Stimulated activated CD4-positive, alpha-beta T cell treated with anti-CD3 and anti-CD28 coated beads, Interleukin-1b, Interleukin-23, amount 100 ng/mL, for 1 hour (primary cell): ENCODE results near the gene KCNH3.
"Not testable (repeated sequence)": the region's sequence is repeated elsewhere in the genome, so short reads cannot be mapped to it uniquely, and the experiment has no call there.

Experiments
- DNase-seq, 2 donors: peaks; one replicate each; pipeline ENCODE4 v3.0.0-alpha.2; 2020; ENCODE audit warnings: low read depth in 2 of 2

The KCNH3 gene

DNA sequence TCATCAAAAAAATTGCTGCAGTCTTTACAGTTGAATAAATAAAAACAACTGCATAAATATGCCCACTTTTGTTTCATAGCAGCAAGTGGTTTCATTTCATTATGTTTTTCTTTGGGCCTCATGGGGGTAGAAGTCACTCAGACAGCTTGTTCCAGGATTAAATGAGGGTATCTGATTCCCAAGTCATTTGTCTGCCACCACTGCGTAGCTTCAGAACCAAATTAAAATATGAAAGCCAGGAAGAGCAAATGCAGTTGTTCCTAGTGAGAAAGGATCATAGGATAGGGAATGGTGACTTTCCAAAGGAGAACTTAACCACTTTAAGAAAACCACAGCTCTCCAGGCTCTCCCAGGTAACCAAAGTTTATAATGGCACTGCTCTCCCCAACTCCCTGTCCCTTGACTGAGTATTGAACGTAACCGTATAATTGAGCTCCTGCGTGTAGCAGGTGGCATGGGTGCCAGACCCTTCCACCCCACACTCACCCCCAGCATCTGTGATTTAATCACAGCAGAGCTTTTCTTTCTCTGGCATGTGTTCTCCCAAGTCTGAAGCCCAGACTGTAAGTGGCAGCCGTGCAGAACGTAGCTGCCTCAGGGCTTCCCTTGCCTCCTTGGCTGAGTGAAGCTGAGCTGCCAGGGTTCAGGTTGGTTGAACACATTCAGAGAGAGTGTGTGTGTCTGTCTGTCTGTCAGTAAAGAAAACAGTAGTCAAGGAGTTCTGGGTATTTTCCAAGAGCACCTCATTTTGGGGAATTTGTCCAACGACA is 11.3 kb upstream of the KCNH3 start:
- DNase-seq: no peak

DNA sequence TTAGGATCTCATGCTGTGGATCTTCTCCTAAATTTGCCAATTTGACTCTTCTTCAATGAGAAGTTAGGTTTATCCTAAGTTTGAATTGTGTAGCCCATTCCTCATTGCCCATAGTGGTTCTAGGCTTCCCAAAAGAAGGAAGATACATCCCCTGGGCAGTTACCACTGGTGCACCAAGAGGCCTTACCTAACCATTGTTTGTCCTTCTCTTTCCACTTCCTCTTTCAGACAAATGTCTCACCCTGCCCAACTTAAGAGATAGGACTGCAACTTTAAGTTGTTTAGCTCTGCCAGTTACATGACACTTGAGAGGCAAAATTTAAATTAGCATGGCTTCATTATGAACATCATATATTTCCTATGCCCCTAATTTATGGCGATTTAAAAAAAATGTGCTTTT is 9.4 kb upstream of the KCNH3 start:
- no peak for DNase-seq

DNA sequence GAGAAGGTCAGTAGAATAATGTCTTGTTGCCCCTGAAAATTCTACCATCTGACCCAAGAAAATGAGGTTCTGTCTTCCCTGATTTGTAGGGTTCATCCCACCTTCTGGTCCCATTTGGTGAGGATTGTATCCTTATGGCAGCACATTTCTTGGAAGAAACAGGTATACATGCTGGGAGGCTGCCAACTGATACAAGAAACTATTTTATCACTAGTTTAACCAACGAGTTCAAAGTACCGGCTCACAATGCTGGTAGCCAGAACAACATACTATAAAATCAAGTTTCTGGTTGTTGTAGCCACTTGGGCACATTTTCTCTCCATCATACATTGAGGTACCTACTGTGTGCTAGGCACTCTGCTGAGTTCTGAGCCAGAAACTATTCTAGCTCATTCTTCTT is 7.1 kb upstream of the KCNH3 start:
- DNase-seq: no peak

DNA sequence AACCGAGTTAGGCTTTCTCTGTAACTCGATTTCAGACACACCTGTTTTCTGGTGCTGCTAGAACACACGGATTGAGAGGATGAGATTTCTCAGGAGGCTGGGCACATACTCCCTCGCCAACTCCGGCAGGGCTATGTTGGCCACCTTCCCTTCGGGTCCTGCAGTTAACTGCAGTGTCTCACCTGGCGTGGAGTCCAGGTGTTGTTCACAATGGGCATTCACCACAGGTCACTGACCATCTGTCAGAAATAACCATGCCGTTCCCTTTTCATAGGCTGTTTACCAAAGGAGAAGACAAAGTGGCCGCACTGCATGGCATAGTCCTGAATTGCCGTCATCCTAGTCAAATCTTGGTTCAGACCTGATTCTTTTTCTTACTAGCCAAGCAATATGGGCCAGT is 5.5 kb upstream of the KCNH3 start:
- DNase-seq: no peak

DNA sequence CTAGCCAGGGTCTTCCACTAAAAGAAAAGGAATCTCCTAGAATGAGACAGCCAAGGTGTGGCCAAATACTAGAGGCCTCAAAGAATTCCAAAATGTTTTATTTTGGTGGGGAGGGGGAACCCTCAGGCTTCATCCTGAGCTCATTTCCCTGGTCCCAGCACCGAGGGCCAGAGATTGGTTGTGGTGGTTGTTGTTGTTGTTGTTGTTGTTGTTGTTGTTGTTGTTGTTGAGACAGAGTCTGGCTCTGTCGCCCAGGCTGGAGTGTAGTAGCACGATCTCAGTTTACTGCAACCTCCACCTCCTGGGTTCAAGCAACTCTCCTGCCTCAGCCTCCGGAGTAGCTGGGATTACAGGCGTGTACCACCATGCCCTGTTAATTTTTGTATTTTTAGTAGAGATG is 4.7 kb upstream of the KCNH3 start:
- DNase-seq: not testable (repeated sequence)

DNA sequence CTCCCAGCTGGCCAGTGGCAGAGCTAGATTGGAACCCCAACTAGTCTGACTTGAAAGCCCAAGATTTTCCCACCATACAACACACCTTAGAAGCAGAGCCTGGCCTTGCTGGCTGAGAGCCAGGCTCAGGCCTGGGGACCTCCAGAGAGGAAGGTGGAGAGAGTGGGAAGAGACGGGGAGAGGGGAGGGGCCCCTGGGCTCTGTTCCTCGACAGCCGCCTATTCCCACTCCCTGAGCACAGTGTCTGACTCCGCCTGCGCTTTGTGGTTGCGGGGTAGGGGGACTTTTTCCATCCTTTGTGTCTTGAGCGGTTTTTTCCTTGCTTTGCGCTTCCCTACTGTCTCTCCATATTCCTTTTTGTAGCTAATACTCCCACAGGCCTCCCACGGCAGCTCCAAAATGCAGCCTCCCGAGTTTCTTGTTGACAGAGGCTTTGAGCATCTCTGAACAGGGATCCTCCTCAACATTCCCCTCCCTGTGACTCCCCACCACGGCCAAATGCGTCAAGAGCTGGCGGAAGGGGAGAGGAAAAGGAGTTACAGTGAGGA is 4.0 kb upstream of the KCNH3 start:
- DNase-seq: no peak

DNA sequence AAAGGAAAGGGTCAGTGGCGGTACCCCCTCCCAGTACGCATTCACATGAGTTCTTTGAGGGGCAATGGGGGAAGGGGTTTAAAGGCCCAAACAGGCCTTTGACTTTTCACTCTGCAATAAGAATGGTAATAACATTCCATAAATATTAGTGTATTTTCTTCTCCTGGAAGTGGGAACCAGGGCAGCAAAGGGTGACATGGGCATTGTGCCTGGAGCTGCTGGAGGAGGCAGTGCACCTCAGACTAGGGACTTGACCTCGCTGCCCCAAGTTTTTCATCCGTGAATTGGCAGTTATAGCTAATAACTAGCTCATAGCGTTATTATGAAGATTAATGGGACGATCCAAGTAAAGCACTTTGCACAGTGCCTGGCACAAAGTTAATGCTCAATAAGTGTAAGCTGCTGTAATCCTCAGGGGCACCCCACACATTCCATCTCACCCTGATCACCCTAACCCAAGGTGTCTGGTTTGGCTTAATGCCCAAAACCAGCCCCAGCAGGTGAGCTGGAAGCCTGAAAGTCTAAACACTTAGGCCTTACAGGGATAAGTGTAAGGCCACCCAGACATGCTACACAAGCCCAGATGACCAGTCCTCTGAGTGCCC is 2.8 kb upstream of the KCNH3 start:
- no peak for DNase-seq

DNA sequence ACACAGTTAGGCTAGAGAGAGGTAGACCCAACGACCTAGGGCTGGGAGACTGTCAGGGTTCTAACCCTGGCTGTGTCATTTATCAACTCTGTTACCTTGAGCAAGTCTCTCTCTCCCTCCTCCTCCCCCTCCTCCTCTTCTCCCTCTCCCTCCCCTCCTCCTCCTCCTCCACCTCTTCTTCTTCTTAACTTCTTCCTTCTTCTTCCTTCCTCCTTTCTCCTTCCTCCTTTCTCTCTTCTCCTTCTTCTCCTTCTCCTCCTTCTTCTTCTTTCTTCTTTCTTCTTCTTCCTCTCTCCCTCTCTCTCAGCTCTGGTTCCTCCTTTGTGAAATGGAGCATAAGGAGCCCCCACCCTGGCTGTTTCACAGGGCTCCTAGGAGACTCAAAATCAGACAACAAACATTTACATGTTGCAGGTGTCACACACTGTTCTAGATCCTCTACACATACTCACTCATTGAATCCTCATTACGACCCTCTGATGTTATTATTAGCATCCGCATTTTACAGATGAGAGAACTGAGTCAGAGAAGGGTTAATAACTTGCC is 2.2 kb upstream of the KCNH3 start:
- DNase-seq: no peak

DNA sequence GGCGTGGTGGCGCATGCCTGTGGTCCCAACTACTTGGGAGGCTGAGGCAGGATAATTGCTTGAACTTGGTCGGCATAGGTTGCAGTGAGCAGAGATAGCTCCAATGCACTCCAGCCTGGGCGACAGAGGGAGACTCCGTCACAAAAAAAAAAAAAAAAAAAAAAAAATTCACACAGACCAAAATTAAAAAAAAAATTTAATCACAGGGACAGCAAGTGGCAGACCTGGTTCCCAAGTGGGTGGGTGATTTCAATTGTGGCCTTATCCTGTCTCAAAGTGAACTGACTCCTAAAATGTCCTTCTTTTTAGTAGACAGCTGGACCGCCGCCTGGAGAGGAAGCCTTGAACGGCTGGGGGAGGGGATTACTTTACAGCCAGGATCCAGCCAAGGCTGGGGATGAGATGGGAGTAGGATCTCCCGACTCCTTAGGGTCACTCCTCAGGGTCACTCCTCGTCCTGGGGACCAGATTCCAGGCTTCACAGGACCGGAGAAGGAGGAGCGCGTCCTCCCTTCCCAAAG is 1.5 kb upstream of the KCNH3 start:
- no peak for DNase-seq

DNA sequence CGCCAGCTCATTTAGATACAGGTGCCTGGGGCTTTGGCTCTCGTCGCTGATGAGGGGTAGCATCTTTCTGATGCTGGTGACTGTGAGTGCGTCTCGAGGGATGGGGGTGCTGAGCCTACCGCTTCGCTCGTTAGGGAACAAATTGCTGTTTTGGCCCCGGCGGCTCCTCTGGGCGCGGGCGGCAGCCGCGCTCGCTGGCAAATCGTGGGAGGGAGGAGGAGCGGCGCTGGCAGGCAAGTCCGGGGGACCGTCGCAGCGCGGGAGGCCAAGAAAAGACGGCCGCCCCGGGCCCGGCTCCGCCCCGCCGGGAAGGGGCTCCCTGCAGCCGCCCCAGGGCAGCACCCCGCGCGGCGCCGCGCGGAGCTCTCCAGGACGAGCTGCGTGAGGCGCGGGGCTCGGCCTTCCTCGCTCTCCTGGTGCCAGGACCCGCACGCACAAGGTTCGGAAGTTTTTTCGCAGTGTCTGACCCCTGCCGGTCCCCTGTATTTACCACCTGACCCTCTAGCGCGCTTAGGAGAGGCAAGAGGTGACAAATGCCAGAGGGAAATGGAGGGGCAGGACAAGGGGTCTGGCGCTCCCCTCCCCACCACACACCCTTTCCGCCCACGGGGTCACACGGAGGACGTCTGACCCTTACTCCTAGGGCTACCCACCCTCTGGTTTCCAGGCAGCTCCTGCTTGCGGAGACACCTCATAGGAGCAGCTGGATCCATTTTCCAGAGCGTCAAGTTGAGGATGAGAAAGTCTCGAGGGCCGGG is 899 bp upstream of the KCNH3 start:
- DNase-seq: no peak

DNA sequence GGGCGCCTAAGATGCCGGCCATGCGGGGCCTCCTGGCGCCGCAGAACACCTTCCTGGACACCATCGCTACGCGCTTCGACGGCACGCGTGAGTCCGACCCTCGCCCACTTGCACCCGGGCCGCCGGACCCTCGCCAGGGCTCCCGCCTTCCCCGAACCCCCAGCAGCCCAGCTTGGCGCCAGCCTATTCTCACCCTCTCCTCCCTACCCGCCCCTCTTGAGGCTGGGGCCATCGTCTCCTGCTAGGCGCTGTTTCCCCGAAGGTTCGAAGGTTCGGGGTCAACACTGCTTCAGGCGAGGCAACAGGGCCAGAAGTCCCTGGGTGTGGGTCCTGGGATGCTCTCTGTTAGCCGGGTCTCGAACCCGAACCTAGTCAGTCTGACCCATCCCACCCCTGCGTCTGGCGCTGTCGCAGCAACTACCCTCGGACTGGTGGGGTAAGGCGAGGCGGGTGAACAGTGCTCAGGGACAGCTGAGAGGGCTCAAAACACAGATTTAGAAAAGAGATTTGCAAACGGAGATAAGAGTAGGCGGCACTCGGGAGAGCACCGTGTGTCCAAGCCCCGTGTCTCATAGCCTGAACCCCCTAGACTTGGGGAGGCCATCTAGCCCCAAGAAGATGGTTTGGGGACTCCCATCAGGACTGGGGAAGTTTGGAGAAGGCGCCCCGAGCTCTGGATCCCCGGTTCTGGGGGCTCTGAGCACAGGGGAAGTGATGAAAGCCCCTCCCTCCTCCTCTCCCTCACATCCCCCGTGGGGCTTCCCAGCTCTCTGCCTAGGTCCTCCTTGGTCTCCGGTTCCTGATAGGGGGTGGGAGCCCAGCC is 787 bp downstream of the KCNH3 start:
- no peak for DNase-seq

DNA sequence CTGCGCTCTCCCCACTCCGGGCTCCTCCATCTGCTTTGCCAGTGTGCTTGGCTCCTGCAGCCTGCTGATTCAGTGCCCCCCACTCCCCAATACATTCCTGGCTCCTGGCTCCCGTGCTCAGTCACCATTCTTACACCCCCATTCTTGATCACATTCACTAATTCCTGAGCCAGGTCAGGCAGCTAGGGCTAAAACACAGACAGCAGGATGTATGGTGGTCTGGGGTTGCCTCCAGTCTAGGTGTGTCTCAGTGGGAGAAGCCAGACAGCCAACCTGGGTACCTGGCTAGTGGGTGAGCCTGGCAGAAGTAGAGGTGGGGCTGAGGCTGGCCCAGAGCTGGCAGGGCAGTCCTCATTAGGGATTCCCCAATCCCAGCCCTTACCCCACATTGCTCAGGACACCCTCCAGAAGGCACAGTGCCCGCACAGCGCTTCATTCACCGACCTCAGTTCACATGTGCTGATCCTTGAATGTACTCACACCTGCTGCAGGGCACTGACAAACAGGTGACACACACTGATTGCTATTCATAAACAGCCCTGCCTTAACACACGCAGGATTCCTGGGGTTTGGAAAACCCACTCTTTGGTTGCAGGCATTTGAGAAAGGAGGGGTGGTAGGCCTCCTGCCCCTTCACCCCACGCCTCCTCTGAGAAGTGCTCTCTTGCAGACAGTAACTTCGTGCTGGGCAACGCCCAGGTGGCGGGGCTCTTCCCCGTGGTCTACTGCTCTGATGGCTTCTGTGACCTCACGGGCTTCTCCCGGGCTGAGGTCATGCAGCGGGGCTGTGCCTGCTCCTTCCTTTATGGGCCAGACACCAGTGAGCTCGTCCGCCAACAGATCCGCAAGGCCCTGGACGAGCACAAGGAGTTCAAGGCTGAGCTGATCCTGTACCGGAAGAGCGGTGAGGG is 1.7 kb downstream of the KCNH3 start:
- no peak for DNase-seq

DNA sequence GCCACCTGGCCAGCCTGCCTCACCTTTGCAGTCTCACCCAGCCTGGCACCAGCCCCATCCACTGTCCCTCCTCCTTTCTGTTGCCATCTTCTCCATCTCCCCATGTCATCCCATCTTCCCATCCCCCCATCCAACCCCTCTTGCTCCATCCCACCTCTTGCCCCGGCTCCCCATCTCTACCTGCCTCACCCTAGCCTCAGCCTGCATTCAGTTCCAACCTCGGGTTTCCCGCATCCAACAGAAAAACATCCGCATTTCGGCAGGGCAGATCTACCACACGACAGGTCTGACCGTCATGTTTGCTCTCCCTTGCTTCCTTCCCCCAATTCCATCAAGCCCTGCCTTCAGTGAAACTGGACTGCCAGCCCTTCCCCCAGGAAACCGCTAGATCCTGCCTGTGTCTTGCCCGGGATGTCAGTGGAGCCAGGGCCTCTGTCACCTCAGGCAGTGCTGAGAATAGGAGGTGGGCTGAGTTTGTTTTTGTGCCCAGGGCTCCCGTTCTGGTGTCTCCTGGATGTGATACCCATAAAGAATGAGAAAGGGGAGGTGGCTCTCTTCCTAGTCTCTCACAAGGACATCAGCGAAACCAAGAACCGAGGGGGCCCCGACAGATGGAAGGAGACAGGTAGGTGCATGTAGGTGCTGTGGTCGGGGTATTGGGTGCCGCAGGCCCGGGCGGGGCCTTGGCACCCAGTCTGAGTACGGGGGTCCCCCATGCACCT is 2.5 kb downstream of the KCNH3 start:
- no peak for DNase-seq

DNA sequence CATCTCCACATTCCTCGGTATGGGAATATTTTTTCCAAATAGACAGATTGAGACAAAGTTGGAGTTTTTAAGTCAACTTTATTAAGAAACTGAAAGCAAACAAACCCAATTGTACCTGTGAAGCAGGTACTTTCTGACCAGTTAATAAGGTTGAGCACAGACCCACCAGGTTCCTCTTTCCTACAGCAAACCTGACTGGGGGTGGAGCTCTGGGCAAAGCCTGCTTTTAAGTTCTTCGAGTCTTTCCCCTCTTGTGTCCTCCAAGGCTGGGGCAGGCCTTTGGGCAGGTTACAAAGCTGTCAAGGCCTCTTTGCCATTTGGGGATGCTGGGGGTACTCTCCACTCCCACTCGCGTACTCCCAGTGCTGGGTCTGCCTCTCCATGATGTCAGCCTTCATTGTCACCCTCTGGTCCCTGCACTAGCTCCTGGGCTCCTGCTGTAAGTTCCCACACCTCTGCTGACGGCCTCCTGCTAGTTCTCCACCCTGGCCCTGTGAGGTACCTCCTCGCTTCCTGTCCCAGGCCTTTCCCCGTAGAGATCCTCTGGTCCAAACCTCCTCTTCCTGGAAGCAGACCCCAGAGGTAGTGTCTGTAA is 3.2 kb downstream of the KCNH3 start:
- no peak for DNase-seq

DNA sequence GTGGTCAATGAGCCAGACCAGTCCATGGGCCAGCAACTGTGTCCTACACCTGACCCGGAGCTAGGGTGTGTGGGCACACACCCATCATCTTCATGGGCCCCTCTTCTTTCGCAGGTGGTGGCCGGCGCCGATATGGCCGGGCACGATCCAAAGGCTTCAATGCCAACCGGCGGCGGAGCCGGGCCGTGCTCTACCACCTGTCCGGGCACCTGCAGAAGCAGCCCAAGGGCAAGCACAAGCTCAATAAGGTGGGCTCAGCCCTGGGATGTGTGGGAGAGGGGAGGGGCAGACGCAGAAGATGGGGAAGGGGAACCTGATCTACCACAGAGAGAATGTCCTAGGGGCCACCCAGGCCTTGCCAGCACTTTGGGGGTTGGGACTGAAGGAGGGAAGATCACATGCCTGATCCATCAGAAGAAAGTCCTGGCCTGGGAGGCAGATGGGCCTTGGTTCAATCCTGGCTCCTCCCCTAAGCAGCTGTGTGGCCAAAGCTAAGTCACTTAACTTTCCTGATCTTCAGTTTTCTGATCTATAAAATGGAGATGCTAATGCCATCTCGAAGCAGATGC is 3.8 kb downstream of the KCNH3 start:
- no peak for DNase-seq

DNA sequence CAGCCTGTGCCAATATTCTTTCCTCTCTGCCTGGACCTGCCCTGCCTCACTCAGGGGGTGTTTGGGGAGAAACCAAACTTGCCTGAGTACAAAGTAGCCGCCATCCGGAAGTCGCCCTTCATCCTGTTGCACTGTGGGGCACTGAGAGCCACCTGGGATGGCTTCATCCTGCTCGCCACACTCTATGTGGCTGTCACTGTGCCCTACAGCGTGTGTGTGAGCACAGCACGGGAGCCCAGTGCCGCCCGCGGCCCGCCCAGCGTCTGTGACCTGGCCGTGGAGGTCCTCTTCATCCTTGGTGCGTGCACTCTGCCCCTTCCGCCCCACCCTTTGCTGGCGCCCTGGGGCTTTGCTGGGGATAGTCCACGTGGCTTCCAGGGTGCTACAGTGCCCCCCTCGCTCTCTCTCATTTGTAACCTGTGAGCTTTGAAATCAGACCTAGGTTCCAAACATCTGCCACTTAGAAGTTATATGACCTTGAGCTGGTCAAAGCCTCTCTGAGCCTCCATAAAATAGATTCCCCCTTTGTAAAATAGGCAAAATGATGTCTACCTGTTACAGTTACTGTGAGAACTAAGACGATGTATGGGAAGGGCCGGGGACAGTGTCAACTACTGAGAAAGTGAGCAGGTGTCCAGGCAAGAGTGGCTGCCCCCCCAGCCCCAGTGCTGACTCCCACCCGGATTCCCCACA is 4.5 kb downstream of the KCNH3 start:
- DNase-seq: no peak

DNA sequence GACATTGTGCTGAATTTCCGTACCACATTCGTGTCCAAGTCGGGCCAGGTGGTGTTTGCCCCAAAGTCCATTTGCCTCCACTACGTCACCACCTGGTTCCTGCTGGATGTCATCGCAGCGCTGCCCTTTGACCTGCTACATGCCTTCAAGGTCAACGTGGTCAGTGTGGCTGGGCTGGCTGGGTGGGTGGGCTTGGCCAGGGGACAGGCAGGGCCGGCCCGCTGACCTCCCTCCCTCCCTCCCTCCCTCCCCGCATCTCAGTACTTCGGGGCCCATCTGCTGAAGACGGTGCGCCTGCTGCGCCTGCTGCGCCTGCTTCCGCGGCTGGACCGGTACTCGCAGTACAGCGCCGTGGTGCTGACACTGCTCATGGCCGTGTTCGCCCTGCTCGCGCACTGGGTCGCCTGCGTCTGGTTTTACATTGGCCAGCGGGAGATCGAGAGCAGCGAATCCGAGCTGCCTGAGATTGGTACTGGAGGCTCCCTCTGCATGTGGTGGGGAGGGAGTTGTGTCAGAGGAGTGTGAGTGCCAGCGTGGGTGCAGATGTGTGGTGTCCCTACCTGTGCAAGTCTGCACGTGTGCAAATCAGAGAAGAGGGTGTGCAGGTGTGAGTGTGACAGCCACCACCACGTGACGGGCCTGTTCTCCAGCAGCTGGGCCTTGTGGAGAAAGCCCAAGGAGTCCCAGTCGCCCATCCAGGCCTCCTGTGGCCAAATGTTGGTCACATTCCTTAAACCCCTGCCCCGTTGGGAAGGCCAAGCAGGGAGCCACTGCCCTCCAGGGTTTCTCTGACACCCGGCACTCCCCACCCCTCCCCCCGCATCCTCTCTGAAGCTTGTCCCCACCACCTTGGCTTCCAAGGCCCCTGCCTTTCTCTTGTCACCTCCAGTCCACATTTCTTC is 5.3 kb downstream of the KCNH3 start:
- DNase-seq: no peak
